ENCODE data around the gene CYB561.

The CYB561 gene

GRCh38 chr17:63412234-63412633 lies 33.9 kb downstream of the CYB561 start:
- no peak for DNase-seq (ENCODE audit: low spot score)

DNA sequence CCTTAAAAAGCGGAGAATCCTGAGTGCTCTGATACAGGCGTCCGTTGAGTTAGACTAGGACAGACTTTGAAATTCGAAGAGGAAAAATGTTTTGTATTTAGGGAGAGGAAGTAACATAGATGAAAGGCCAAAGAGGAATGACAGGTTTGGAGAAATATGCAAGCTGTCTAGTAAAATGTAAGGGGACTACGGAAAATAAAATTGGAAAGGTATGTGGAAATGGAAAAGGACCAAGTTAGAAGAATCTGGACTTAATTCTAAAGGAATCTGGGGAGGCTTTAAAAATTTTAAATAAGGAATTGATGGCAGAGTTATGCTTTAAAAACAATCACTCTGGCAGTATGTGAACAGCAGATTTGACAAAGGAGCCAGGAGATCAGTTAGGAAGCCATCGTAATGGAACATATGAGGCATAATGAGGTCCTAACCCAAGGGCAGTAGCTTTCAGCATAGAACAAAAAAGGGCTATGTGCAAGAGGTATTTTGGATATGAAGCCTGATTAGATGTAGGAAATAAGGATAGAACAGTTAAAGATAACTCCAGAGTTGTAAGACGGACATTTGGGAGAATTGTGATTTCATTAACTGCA lies 38.3 kb downstream of the CYB561 start:
- no peak for DNase-seq (ENCODE audit: low spot score)

- peak; percentile 89 for DNase-seq (ENCODE audit: low spot score)
Observed at GRCh38 chr17:63406689-63407330, 39.3 kb downstream of the CYB561 start.

GRCh38 chr17:63405741-63406261 lies 40.3 kb downstream of the CYB561 start:
- peak; percentile 76 for DNase-seq (ENCODE audit: low spot score)

GRCh38 chr17:63405020-63405419 lies 41.1 kb downstream of the CYB561 start:
- DNase-seq (ENCODE audit: low spot score): no peak

GRCh38 chr17:63402431-63403212 lies 43.5 kb downstream of the CYB561 start:
- DNase-seq (ENCODE audit: low spot score): no peak

DNA sequence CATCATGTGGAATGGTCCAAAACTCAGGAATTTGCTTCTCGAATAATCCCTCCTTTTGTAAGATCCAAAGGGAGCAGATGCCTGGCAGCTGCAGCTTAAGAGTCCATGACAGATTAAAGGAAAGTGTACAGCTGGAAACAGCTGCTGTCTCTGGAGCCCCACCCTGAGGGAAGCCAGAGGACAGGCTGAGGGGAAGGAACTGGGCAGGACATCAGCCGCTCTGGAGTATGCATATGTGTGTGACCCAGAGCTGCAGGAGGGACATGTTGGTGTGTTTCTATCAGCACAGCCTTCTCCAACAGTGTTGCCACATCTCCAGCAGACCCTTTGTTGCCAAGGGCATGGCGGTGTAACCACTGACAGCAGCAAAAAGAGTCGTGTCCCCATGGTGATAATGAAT lies 46.2 kb downstream of the CYB561 start:
- no peak for DNase-seq (ENCODE audit: low spot score)

GRCh38 chr17:63399316-63399715 lies 46.8 kb downstream of the CYB561 start:
- no peak for DNase-seq (ENCODE audit: low spot score)

DNA sequence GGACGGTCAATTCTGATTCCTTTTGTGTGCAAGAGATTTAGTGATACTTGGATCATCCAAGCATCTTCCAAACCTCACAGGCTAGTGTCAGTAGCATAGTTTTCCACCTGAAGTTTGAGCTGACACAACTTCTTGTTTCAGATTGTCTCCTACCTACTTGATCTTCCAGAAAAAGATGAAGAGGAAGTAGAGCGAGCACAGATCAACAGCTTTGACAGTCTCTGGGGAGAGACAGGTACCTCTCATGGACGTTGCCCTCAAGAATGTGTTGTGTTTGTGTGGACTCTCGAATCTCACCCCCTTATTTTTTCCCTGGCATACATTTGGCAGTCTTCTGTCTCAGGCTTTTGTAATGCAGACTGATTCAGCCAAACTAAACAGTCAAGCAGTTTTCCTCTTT lies 47.4 kb downstream of the CYB561 start:
- no peak for DNase-seq (ENCODE audit: low spot score)

DNA sequence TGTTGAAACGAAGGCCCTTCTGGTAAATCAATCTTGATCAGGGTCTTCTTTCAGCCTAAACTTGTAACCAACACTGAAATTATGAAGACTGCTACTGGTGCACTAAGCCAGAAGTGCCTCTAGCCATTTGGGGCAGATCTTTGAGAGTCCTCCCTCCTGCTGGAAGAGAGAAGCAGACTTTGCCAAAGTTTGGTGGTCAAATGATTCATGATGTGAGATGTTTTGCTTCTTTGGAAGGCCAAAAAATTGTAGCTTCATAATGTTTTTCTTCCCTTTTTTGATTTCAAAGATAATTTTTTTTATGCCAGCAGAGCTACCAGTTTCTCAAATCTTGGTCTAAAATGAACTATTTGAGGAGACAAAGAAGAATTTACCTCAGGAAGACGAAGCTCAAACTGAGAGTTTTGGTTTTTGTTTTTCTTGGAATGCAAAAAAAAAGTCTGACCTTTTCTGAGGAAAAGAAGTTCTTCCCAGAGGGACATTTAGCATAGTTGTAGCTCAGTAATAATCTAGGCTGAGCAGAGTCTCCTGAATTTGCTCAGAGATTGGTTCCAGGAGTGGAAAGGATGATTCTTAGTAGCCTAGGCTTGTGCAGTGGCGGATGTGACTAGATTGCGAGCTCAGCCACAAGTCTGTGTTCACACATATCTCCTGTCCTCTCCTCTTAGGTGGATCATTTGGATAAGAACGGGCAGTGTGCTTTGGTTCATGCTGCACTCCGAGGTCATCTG lies 50.9 kb downstream of the CYB561 start:
- no peak for DNase-seq (ENCODE audit: low spot score)

DNA sequence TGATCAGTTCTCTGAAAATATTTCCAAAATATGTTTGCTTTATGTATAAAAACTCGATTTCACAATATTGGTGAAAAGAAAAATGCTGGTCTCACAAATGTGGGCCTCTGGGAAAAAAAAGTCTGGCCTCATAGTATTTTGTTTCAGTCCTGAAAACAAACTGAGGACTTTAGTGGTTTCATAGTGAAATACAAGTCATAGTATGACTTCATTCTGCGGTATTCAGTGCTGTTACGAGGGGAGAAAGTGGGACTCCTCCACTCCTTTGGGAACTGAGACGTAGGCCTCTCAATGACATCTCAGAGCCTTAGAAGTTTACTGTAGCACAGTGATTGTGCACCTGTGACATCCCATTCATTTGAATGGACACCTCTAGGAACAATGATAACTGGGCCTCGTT lies 56.0 kb downstream of the CYB561 start:
- no peak for DNase-seq (ENCODE audit: low spot score)

GRCh38 chr17:63387656-63388340 lies 58.3 kb downstream of the CYB561 start:
- no peak for DNase-seq (ENCODE audit: low spot score)

DNA sequence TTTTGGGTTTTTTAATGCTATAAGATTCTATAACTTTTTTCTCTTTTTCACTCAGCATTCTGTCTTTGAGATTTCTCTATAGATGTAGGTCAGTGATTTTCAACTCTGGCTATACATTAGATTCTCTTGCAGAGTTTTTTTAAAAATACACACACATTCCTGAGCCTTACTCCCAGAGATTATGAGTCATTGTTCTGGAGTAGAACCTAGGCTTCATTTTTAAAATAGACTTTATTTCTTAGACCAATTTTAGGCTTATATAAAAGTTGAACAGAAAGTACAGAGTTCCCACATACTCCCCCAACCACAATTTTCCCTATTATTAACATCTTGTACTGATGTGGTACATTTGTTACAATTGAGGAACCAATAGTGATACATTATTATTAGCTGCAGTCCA lies 63.3 kb downstream of the CYB561 start:
- DNase-seq (ENCODE audit: low spot score): peak; percentile 13
